SH-SY5Y (cell line): ENCODE results near the gene TNFRSF19.

Source experiments
- GATA2 ChIP-seq: IDR thresholded peaks from 2 replicates; pipeline ENCODE4 v1.6.1; 2011; ENCODE audit warnings: mild to moderate bottlenecking, low read depth, low read length
- GATA3 ChIP-seq: IDR thresholded peaks from 2 replicates; pipeline ENCODE4 v1.6.1; 2011; ENCODE audit warnings: low read depth, mild to moderate bottlenecking, low read length, moderate library complexity

DNA sequence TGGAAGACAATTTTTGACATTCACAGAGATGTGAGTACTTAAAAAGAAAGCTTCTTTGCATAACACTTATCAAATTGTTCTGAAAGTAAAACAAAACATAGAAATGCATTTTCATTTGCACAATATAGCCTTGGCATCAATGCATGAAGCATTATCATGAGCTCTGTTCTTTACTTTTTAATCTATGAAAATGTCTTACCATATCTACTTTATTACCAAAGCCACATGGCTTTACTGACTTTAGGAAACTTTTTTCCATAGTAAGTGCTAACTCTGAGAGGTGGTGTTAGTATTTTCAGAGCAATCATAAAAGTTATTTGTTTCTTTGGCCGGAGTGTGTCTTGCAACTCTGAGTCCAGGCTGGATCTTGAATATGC is 10.5 kb downstream of the TNFRSF19 start:
- no peak for TF ChIP-seq GATA2
- no peak for TF ChIP-seq GATA3
